Cardiac fibroblast (primary cell): Measurements from ENCODE around the gene EPHA2.
A peak's percentile ranks its signal among the peaks of the same experiment; 100 is the strongest.

ENCODE experiments used
- DNase-seq, 2 donors: peaks; one replicate each; pipeline versions ENCODE4 v3.0.0 to v3.0.0-alpha.2; 2010; ENCODE audit warnings: low read depth in 2 of 2
- H3K4me3 ChIP-seq, 2 donors: replicated peaks in 1 of 2; 1 replicate in 1 of 2; 2 replicates in 1 of 2; pipeline ENCODE4 v1.5.1; 2011; ENCODE audit warnings: low read depth in 2 of 2, low read length in 2 of 2, mild to moderate bottlenecking in 2 of 2, moderate library complexity in 1 of 2
- CTCF ChIP-seq: IDR thresholded peaks from one replicate; pipeline ENCODE4 v1.5.1; 2011; ENCODE audit warnings: low read depth, mild to moderate bottlenecking, low read length, inconsistent platforms

EPHA2 gene

GRCh38 chr1:16155537-16156410 is at the start of gene EPHA2:
TSS of gene EPHA2 (minus strand) at chr1:16156069. CDS start at chr1:16155932, 137 bp downstream.
- H3K4me3 ChIP-seq: peak within 1 kb of the TSS; percentile 87 to 90
- peak; percentile 86 to 90 for DNase-seq
- no peak for TF ChIP-seq CTCF

- H3K4me3 ChIP-seq: no peak overlapping the region
- no peak for DNase-seq
Observed at GRCh38 chr1:16205334-16205671, 49.4 kb upstream of the EPHA2 start.

GRCh38 chr1:16204634-16205333 is 48.9 kb upstream of the EPHA2 start:
- TF ChIP-seq CTCF: peak; percentile 36

More at GRCh38 chr1:16205334-16205671, 49.4 kb upstream of the EPHA2 start:
- TF ChIP-seq CTCF: no peak

GRCh38 chr1:16204216-16204615 is 48.3 kb upstream of the EPHA2 start:
- DNase-seq: no peak
- TF ChIP-seq CTCF: no peak
- no peak overlapping the region for H3K4me3 ChIP-seq

More at GRCh38 chr1:16204634-16205333, 48.9 kb upstream of the EPHA2 start:
- no peak for DNase-seq
- H3K4me3 ChIP-seq: no peak overlapping the region

- DNase-seq: no peak
- TF ChIP-seq CTCF: no peak
- H3K4me3 ChIP-seq: no peak overlapping the region
Observed at GRCh38 chr1:16203550-16203949, 47.7 kb upstream of the EPHA2 start.

GRCh38 chr1:16202281-16203210 is 46.7 kb upstream of the EPHA2 start:
- DNase-seq: no peak
- no peak overlapping the region for H3K4me3 ChIP-seq
- no peak for TF ChIP-seq CTCF
